DMS79 (cell line): ENCODE results near the gene CCDC178.
"Not testable (repeated sequence)": the region's sequence is repeated elsewhere in the genome, so short reads cannot be mapped to it uniquely, and the experiment has no call there.

Experiments used
- DNase-seq: peaks from one replicate; lab custom pipeline; 2025; lab: John Stamatoyannopoulos, UW

CCDC178 gene

GRCh38 chr18:33440060-33441043 lies at the start of gene CCDC178:
Gene CCDC178 (minus strand): TSS chr18:33440721. CDS start chr18:33412088, 28,633 bp downstream.
- peak; percentile 56 for DNase-seq

GRCh38 chr18:33483908-33484307 lies 43.4 kb upstream of the CCDC178 start:
- DNase-seq: no peak

- no peak for DNase-seq
These were observed 32.0 kb upstream of the CCDC178 start for GRCh38 chr18:33472509-33472908.

GRCh38 chr18:33470216-33470615 lies 29.7 kb upstream of the CCDC178 start:
- no peak for DNase-seq

GRCh38 chr18:33469699-33470098 lies 29.2 kb upstream of the CCDC178 start:
- no peak for DNase-seq

- DNase-seq: no peak
These were observed 27.0 kb upstream of the CCDC178 start for GRCh38 chr18:33467531-33467930.

GRCh38 chr18:33466822-33467221 lies 26.3 kb upstream of the CCDC178 start:
- no peak for DNase-seq

- no peak for DNase-seq
These were observed 20.2 kb upstream of the CCDC178 start for GRCh38 chr18:33460681-33461080.

- no peak for DNase-seq
These were observed 19.1 kb upstream of the CCDC178 start for GRCh38 chr18:33459612-33460011.

GRCh38 chr18:33446604-33447003 lies 6.1 kb upstream of the CCDC178 start:
- DNase-seq: no peak

GRCh38 chr18:33444709-33445108 lies 4.2 kb upstream of the CCDC178 start:
- no peak for DNase-seq

- DNase-seq: no peak
These were observed 7.7 kb downstream of the CCDC178 start for GRCh38 chr18:33432857-33433256.

- no peak for DNase-seq
These were observed 13.0 kb downstream of the CCDC178 start for GRCh38 chr18:33427549-33427948.

- DNase-seq: no peak
These were observed 16.1 kb downstream of the CCDC178 start for GRCh38 chr18:33424266-33424946.

GRCh38 chr18:33421225-33421624 lies 19.3 kb downstream of the CCDC178 start:
- no peak for DNase-seq

- no peak for DNase-seq
These were observed 36.2 kb downstream of the CCDC178 start for GRCh38 chr18:33404244-33404873.

GRCh38 chr18:33398939-33399338 lies 41.6 kb downstream of the CCDC178 start:
- DNase-seq: not testable (repeated sequence)

- peak; percentile 53 for DNase-seq
These were observed 64.7 kb downstream of the CCDC178 start for GRCh38 chr18:33375829-33376228.

GRCh38 chr18:33372442-33372841 lies 68.1 kb downstream of the CCDC178 start:
- peak; percentile 73 for DNase-seq

- peak; percentile 46 for DNase-seq
These were observed 70.6 kb downstream of the CCDC178 start for GRCh38 chr18:33369711-33370449.

GRCh38 chr18:33356735-33357134 lies 83.8 kb downstream of the CCDC178 start:
- no peak for DNase-seq

- DNase-seq: no peak
These were observed 84.8 kb downstream of the CCDC178 start for GRCh38 chr18:33355756-33356155.
